Activated T-helper 1 cell treated with Interleukin-2 at 50 U/mL for 16 hours (primary cell): ENCODE measurements around the gene DVL3.
"Not testable (repeated sequence)": the region's sequence is repeated elsewhere in the genome, so short reads cannot be mapped to it uniquely, and the experiment has no call there.

Source experiments
- DNase-seq: peaks from one replicate; pipeline ENCODE4 v3.0.0-alpha.2; 2020; ENCODE audit warnings: low read depth

DVL3 gene

DNA sequence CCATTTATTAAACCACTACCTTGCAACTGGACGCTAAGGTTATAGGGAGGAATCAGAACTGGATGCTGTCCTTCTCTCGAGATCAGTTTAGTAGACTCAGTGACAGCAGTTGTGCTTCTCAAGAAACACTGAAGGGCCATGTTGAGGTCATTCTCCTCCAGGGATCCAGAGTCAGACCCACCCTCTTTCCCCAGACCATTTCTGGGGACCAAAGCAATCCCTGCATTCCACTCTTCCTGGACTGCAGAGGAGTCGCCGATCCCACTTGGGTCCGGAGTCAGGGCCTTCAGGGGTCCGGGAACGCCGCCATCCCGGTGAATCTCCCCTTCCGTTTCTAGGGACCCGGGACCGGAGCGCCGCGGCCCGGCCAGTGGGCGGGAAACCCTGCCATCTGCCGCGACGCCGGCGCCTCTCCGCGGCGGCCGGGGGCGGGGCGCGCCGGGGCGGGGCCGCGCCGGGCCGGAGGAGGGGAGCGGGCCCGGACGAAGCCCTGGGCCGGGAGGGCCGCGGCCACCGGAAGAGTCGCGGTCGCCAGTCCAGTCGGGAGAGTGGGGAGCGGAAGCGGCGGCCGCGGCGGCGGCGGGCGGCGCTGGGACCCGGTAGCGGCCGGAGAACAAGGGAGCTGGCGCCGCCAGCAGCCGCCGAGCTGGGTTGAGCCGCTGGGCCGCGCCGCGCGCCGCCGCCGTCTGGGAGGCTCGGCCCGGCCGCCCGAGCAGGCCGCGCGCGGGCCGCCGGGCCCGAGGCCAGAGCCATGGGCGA is at the start of gene DVL3:
Gene DVL3, plus strand, starts transcription at position 493 of the 759 bp plus-strand sequence. Its CDS starts 259 bp downstream, at position 752.
- peak; percentile 38 for DNase-seq

DNA sequence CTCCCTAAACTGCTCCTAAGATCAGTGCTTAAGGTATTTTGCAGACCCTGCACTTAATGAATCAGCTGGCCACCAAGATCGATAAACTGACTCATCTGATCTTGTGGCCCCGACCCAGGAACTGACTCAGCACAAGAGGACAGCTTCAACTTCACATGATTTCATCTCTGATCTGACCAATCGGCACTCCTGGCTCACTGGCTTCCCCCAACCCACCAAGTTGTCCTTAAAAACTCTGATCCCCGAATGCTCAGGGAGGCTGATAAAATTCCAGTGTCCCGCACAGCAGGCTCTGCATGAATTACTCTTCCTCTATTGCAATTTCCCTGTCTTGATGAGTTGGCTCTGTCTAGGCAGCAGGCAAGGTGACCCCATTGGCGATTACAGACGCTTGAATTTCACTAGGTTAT is 44.9 kb upstream of the DVL3 start:
- no peak for DNase-seq

DNA sequence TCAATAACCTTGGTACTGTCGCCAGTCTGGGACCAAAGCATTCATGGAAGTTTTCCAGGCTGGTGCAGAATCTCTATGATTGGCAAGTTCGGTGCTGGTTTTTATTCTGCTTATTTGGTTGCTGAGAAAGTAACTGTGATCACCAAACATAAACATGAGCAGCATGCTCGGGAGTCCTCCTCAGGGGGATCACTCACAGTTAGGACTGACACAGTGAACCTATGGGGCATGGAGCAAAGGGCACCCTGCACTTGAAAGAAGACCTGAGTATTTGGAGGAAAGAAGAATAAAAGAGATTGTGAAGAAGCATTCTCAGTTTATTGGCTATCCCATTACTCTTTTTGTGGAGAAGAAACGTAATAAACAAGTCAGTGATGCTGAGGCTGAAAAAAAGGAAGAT is 39.2 kb upstream of the DVL3 start:
- no peak for DNase-seq

DNA sequence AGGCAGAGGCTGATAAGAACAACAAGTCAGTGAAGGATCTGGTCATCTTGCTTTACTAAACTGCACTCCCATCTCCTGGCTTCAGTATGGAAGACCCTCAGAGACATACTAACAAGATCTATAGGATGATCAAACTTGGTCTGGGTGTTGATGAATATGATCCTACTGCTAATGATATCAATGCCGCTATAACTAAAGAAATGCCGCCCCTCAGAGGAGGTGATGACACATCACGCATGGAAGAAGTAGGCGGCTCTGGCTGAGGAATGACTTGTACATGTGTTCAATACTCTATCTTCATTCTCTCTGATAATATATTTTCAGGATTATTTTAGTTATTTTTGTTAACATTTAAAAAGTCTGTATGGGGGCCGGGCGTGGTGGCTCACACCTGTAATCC is 37.5 kb upstream of the DVL3 start:
- no peak for DNase-seq

DNA sequence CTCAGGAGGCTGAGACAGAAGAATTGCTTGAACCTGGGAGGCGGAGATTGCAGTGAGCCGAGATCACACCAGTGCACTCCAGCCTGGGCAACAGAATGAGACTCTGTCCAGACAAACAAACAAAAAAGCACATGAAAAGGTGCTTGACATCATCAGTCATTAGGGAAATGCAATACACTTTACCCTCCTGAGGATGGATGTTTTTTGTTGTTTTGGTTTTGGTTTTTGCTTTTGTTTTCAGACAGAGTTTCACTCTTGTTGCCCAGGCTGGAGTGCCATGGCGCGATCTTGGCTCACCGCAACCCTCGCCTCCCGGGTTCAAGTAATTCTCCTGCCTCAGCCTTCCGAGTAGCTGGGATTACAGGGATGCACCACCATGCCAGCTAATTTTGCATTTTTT is 34.1 kb upstream of the DVL3 start:
- not testable (repeated sequence) for DNase-seq

DNA sequence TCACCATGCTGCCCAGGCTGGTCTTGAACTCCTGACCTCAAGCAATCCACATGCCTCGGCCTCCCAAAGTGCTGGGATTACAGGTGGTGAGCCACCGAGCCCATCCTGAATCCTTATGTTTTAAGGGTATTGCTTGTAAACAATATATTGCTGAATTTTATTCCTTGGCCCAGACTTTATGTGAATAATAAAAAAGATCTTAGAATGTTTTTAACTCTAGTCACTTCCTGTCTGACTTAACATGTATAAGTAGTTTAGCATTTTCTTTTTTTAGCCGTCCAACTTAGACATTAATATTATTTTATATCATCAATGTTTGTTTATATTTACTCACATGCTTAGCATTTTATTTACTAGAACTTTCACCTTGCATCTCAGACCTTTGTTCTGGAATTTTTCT is 29.2 kb upstream of the DVL3 start:
- no peak for DNase-seq

DNA sequence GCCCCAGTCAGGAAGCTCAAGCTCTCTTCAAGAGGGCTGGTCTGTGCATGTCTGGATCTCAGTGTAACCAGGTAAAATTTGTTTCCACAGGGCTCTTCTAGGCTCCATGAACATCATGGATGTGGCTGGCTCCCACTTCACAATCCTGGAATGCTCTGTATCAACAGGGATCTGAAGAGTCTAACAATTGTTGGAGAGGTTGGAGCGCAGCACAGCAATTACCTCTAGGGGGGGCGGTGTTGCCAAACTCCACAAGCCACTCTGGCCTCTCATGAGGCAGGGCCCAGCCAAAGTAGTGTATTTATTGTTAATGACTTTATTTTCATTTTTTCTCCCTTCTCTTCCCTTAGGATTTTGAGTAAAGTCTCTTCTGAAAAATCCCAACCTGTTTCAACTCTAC is 26.2 kb upstream of the DVL3 start:
- DNase-seq: no peak

DNA sequence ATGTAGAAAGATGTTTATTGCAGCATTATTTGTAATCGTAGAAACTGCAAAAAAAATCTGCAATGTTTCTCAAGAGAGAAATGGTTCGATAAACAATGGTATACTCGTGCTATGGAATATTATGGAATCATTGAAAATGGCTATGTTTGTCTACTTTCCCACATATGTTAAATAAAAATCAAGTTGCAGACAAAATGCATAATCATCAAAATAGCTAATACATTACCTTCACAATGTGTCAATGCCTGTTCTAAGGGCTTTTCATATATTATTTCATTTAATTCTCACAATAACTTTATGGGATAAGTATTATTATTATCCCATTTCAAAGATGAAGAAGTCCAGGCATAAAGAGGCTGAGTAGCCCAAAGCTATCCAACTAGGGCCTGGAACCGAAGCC is 22.2 kb upstream of the DVL3 start:
- DNase-seq: no peak

DNA sequence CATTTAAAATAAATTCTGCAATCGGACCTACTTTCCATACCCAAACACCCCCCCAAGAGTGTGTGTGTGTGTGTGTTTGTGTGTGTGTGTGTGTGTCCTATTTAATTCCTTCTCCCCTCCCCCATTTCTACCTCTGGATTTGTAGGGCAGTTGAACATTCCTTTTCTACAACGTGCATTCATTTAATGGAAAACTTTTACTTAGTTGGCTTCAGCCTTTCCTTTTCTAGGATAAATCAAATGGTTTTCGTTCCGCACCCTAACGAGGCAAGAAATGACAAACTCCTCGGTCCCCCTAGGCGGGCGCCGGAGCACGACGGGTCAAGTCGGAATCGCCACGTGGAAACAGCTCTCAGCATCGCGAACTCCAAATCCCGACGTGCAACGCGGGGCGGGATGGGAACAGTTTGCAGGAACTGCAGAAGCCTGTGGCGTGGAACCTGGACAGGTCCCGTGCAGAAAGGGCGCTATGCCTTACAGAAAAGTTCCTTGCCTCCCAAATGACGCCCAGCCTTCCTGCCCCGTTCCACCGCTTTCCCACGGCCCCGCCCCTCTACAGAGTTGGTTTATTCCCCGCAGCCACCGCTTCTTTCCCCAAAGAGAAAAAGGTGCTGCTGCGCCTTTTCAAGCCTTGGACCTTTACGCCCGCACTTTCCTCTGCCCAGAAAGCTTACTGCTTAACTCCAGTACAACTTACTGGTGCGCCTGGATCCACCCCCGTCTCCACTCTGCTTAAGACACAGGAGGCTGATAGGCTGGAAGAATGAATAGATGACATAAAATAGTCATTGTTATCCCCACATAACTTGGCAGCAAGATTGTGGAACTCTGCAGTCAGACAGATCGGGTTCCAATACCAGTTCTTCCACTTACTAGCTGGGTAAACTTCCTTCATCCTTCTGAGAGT is 21.1 kb upstream of the DVL3 start:
- no peak for DNase-seq

DNA sequence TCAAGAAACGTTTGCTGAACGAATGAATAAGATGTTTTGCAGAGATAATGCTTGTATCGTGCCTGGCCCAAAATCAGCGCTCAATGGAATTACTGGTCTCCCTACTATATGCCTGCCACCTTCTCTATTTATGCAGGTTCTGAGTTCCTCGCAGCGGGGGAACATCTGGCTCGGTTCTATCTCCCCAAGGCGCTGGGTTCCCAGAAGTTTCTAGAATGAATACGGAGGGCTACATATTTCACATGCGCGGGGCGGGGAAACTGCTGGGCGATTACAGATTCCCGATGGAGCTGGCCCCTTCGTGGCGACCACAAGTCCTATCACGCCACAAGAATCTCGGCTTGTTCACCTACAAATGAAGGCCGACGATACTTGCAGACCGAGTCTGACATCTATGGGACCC is 20.4 kb upstream of the DVL3 start:
- no peak for DNase-seq

DNA sequence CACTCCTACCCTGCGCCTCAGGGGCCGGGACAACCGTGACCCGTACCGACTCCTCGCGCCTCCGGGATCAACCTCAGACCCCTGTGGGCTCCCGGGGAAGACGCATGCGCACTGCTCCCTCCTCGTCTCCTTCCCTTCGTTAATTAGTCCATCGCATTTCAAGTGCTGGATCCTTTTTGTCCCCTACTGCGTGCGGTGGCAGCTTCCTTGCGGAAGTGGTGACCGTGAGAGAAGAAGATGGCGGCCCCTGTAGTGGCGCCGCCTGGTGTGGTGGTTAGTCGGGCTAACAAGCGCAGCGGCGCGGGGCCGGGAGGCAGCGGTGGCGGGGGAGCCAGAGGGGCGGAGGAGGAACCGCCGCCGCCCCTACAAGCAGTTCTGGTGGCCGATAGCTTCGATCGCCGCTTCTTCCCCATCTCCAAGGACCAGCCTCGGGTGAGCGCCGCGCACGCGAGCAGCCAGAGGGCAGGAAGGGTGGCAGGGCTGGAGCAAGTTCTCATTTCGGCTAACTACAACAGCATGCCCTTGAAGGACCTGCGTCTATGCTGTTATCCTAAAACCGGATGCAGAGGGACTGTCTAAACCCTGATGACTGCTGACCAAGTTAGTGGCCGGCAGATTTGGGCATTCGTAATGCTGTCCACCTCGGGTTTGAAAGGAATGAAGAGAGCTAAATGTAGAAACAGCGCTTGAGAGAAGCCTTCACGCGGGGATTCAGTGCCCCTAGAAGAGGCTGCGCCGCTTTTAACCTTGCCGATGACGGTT is 19.8 kb upstream of the DVL3 start, which contains the start of gene EIF2B5:
Gene EIF2B5, plus strand, starts transcription at position 210 of the 762 bp plus-strand sequence. Its CDS starts 28 bp downstream, at position 238.
- peak; percentile 78 for DNase-seq

DNA sequence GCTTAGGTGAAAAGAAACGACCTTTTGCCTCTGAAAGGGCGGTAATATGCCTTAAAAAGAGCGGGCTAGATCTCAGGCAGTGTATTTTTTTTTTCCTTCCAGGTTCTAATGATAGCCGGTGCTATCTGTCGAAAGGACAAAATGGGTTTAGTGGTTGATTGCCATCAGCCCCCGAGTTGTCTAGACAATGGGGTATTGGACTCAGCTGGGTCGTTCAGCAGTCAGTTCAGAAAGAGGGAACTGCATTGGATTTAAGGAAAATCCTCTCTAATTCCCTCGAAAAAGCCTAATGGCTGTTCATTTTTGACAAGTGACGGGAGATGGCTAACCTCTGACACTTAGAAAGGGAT is 19.3 kb upstream of the DVL3 start:
- DNase-seq: no peak

DNA sequence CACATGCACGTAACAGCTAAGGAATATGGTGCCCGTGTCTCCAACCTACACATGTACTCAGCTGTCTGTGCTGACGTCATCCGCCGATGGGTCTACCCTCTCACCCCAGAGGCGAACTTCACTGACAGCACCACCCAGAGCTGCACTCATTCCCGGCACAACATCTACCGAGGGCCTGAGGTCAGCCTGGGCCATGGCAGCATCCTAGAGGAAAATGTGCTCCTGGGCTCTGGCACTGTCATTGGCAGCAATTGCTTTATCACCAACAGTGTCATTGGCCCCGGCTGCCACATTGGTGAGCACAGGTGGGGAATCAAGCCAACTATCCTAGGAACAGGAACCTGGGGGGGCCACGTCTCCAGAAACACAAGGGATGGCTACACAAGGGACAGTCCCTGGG is 14.7 kb upstream of the DVL3 start:
- no peak for DNase-seq

DNA sequence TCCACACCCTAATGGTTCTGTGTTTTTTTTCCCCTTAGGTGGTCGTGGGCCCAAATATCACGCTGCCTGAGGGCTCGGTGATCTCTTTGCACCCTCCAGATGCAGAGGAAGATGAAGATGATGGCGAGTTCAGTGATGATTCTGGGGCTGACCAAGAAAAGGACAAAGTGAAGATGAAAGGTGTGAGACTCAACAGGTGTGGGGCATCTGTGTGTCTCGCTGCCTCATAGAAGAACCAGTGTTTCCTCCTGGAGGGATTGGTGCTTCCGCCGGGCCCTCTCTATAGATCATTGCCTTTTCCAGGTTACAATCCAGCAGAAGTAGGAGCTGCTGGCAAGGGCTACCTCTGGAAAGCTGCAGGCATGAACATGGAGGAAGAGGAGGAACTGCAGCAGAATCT is 13.0 kb upstream of the DVL3 start:
- no peak for DNase-seq

DNA sequence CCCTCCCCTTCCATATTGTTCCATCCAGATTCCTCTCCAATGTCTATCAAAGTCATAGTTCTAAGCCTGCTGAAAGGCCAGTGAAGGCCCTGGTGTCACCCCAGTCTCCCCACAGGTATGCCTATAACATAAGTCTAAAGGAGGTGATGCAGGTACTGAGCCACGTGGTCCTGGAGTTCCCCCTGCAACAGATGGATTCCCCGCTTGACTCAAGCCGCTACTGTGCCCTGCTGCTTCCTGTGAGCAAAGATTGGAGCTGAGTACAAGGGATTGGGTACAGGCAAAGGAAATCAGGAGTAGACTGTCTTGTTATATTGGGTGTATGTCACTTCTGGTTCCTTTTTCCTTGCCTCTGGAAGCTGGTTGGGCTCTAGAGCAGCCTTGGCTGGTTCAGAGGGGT is 11.8 kb upstream of the DVL3 start:
- DNase-seq: no peak

DNA sequence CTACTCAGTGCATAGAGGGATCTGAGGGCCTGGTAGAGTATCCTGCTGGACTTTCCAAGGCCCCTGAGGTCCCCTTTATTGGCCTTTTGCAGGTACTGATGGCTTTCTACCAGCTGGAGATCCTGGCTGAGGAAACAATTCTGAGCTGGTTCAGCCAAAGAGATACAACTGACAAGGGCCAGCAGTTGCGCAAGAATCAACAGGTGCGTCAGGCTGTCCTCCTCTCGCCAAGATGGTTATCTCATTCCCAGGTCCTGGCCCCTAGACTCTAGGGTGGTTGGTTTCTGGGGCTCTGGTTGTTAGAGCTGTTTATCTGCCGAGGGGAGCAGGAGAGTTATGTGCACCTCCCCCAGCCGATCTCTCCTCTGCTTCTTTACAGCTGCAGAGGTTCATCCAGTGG is 10.7 kb upstream of the DVL3 start:
- no peak for DNase-seq

DNA sequence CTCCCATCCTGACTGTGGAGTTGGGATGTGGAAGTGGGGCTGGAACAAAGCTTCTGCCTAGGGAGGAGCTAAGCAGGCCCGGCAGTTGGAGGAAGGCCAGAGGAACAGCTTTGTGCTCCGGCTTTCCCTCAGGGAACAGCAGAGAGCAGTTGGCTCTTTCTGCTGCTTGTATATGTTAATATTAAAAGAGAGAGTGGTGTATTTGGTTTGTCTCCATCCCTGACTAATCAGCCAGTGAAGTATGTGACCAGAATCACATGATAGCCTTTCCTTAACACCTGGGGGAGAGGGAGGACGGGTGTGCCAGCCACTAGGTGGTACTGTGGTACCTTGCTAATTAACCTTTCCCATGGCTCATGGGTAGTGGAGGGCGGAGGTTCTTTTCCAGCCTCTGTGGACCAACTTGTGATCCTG is 10.1 kb upstream of the DVL3 start:
- no peak for DNase-seq

DNA sequence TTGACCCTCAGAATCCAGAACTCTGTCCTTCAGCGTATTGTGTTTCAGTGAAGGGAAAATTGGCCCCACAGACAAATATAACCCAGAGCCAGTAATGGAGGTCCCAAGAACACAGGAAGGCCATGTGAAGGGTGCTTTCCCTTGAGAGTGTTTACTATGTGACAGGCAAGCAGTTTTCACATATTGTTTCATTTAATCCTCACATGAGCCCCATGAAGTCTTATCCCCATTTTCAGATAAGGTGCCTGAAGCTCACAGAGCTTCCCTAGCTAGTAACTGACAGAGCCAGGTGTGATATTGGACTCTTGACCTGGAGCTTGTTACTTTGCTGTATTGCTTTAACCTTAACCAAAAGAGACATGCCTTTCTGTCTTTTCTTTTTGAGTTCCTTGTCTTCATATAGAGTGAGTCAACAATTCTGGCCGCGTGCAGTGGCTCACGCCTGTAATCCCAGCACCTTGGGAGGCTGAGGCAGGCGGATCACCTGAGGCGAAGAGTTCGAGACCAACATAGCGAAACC is 9.4 kb upstream of the DVL3 start:
- DNase-seq: no peak

DNA sequence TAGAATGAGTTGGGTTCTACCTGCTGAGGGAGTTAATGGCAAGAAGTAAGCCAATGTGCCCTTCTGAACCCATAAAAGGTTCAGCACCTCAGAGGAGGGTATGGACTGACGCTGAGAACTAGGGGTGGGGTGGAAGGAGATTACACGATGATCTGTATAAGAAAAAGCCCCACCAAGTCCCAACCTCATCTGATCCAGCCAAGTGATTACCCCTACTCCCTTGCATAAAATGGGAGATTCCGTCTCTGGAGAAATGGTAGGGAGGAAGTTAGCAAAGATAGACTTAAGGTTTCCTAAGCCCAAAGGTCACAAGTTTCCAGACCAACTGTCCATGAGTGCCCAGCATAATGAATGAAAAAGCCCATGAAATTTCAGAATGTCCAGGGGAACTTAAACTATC is 7.1 kb upstream of the DVL3 start:
- DNase-seq: no peak

DNA sequence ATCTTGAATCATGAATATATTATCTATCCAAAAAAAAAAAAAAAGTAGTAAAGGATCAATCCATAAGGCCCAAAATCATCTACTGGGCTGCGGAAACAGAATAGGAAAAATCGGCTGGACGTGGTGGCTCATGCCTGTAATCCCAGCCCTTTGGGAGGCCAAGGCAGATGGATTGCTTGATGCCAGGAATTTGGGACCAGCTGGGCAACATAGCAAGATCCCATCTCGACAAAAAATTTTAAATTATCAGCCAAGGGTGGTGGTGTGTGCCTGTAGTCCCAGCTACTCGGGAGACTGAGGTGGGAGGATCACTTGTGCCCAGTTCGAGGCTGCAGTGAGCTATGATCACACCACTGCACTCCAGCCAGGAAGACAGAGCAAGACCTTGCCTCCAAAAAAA is 6.1 kb upstream of the DVL3 start:
- no peak for DNase-seq

DNA sequence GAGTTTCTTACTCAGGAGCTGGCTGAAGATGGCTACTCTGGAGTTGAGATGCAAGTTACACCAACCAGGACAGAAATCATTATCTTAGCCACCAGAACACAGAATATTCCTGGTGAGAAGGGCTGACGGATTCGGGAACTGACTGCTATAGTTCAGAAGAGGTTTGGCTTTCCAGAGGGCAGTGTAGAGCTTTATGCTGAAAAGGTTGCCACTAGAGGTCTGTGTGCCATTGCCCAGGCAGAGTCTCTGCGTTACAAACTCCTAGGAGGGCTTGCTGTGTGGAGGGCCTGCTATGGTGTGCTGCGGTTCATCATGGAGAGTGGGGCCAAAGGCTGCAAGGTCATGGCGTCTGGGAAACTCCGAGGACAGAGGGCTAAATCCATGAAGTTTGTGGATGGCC is 5.4 kb upstream of the DVL3 start:
- not testable (repeated sequence) for DNase-seq
